ENCODE data around the gene ZNF555.
A peak's percentile ranks its signal among the peaks of the same experiment; 100 is the strongest.
"Not testable (repeated sequence)": the region's sequence is repeated elsewhere in the genome, so short reads cannot be mapped to it uniquely, and the experiment has no call there.

ZNF555 gene

GRCh38 chr19:2840794-2841791 lies at the start of gene ZNF555:
TSS of gene ZNF555 (plus strand) at chr19:2841475. CDS start at chr19:2841573, 98 bp downstream.
- peak; percentile 99 for DNase-seq (ENCODE audit: low spot score)

GRCh38 chr19:2791876-2792275 lies 49.4 kb upstream of the ZNF555 start:
- DNase-seq (ENCODE audit: low spot score) = no peak

- DNase-seq (ENCODE audit: low spot score) = not testable (repeated sequence)
These were observed 48.6 kb upstream of the ZNF555 start for GRCh38 chr19:2792666-2793065.

- DNase-seq (ENCODE audit: low spot score) = no peak
These were observed 48.1 kb upstream of the ZNF555 start for GRCh38 chr19:2793126-2793525.

- DNase-seq (ENCODE audit: low spot score) = no peak
These were observed 47.7 kb upstream of the ZNF555 start for GRCh38 chr19:2793577-2793976.

- no peak for DNase-seq (ENCODE audit: low spot score)
These were observed 45.2 kb upstream of the ZNF555 start for GRCh38 chr19:2795827-2796658.

GRCh38 chr19:2796659-2797266 lies 44.5 kb upstream of the ZNF555 start:
- DNase-seq (ENCODE audit: low spot score) = no peak

GRCh38 chr19:2797280-2797679 lies 44.0 kb upstream of the ZNF555 start:
- DNase-seq (ENCODE audit: low spot score) = no peak

GRCh38 chr19:2798158-2798685 lies 43.1 kb upstream of the ZNF555 start:
- DNase-seq (ENCODE audit: low spot score) = no peak

- DNase-seq (ENCODE audit: low spot score) = no peak
These were observed 42.5 kb upstream of the ZNF555 start for GRCh38 chr19:2798733-2799132.

GRCh38 chr19:2799273-2800020 lies 41.8 kb upstream of the ZNF555 start:
- no peak for DNase-seq (ENCODE audit: low spot score)

- no peak for DNase-seq (ENCODE audit: low spot score)
These were observed 40.8 kb upstream of the ZNF555 start for GRCh38 chr19:2800506-2800905.

GRCh38 chr19:2802826-2803225 lies 38.4 kb upstream of the ZNF555 start:
- no peak for DNase-seq (ENCODE audit: low spot score)

GRCh38 chr19:2803486-2804155 lies 37.7 kb upstream of the ZNF555 start:
- DNase-seq (ENCODE audit: low spot score) = no peak

GRCh38 chr19:2804156-2805004 lies 36.9 kb upstream of the ZNF555 start:
- DNase-seq (ENCODE audit: low spot score) = no peak

GRCh38 chr19:2805261-2805900 lies 35.9 kb upstream of the ZNF555 start:
- DNase-seq (ENCODE audit: low spot score) = no peak

- no peak for DNase-seq (ENCODE audit: low spot score)
These were observed 35.2 kb upstream of the ZNF555 start for GRCh38 chr19:2805991-2806649.

GRCh38 chr19:2806736-2807378 lies 34.4 kb upstream of the ZNF555 start:
- DNase-seq (ENCODE audit: low spot score) = no peak
